GM21526 (cell line): Measurements from ENCODE around the gene AASS.

Experiments
- ATAC-seq: cut with Tn5 transposase; IDR thresholded peaks from one replicate; pipeline ENCODE4 v1.9.1; 2021; ENCODE audit warnings: moderate library complexity; ENCODE audit not compliant: unreplicated experiment, low FRiP score

AASS gene

GRCh38 chr7:122055073-122055472, 89.0 kb downstream of the AASS start:
- ATAC-seq, result no peak

GRCh38 chr7:122054393-122054792, 89.7 kb downstream of the AASS start:
- no peak for ATAC-seq

- ATAC-seq, result no peak
Measured at GRCh38 chr7:122046402-122046801, 97.6 kb downstream of the AASS start.

- ATAC-seq, result no peak
Measured at GRCh38 chr7:122040147-122040546, 103.9 kb downstream of the AASS start.

GRCh38 chr7:122038904-122039303, 105.1 kb downstream of the AASS start:
- ATAC-seq, result no peak

GRCh38 chr7:122038134-122038533, 105.9 kb downstream of the AASS start:
- no peak for ATAC-seq

GRCh38 chr7:122035876-122036275, 108.2 kb downstream of the AASS start:
- no peak for ATAC-seq

- ATAC-seq, result no peak
Measured at GRCh38 chr7:122033641-122034040, 110.4 kb downstream of the AASS start.

- no peak for ATAC-seq
Measured at GRCh38 chr7:122027058-122027457, 117.0 kb downstream of the AASS start.
